A673 (cell line): ENCODE results near the gene SYN1. TPM values are rescaled to one million over a fixed set of nuclear protein-coding genes. Genes with fewer than 3 reads are reported as not detected.
"Not testable (repeated sequence)": the region's sequence is repeated elsewhere in the genome, so short reads cannot be mapped to it uniquely, and the experiment has no call there.

Source experiments
- BruUV-seq: library from RNA; stranded (reverse); fragments of 400-500 nt; replicated peaks from 2 replicates; lab custom pipeline; 2021; lab: Mats Ljungman, UMichigan
- CTCF ChIA-PET: fragments of 300-600 bp; sonication (Branson Sonifier 250); formaldehyde crosslinking; loops from one replicate; lab custom pipeline; 2022; ENCODE audit warnings: antibody characterized with exemption; lab: Charles Lee
- POLR2A ChIA-PET: fragments of 300-600 bp; sonication (Branson Sonifier 250); formaldehyde crosslinking; loops from one replicate; lab custom pipeline; 2022; ENCODE audit warnings: antibody characterized with exemption; ENCODE audit not compliant: low non-redundant PET; lab: Charles Lee
- DNase-seq: peaks from one replicate; pipeline ENCODE4 v3.0.0-alpha.2; 2015; ENCODE audit warnings: low spot score
- H3K27ac ChIP-seq: fragments of 200-600 bp; sonication (generic); 2 replicates; pipeline ENCODE4 v1.5.1; 2016; ENCODE audit warnings: mixed run types, low read depth, mild to moderate bottlenecking, mixed read lengths, antibody characterized with exemption, low read length; ENCODE audit not compliant: poor library complexity, severe bottlenecking
- H3K27me3 ChIP-seq: fragments of 200-600 bp; sonication (generic); replicated peaks from 2 replicates; pipeline ENCODE4 v1.6.1; 2017; ENCODE audit warnings: mixed run types, low read depth, mild to moderate bottlenecking, mixed read lengths, antibody characterized with exemption, low read length; ENCODE audit not compliant: insufficient read depth, poor library complexity
- H3K36me3 ChIP-seq: fragments of 200-600 bp; sonication (generic); 2 replicates; pipeline ENCODE4 v1.6.1; 2016; ENCODE audit warnings: mixed run types, mild to moderate bottlenecking, mixed read lengths, antibody characterized with exemption, low read length; ENCODE audit not compliant: insufficient read depth, poor library complexity, severe bottlenecking
- H3K4me1 ChIP-seq: fragments of 200-600 bp; sonication (generic); 2 replicates; pipeline ENCODE4 v1.6.1; 2017; ENCODE audit warnings: mixed run types, mild to moderate bottlenecking, mixed read lengths, antibody characterized with exemption, low read length; ENCODE audit not compliant: insufficient read depth, poor library complexity, severe bottlenecking
- H3K4me3 ChIP-seq: fragments of 200-600 bp; sonication (generic); 2 replicates; pipeline ENCODE4 v1.5.1; 2016; ENCODE audit warnings: low read depth, mixed run types, mild to moderate bottlenecking, mixed read lengths, low read length; ENCODE audit not compliant: poor library complexity, severe bottlenecking
- H3K9me3 ChIP-seq: fragments of 200-600 bp; sonication (generic); 2 replicates; pipeline ENCODE4 v1.6.1; 2016; ENCODE audit warnings: mixed run types, low read depth, mild to moderate bottlenecking, mixed read lengths, antibody characterized with exemption, low read length; ENCODE audit not compliant: poor library complexity, severe bottlenecking
- CTCF ChIP-seq: fragments of 300-800, 200-600 bp; sonication (generic); conservative IDR thresholded peaks from 2 replicates; pipeline ENCODE4 v1.5.1; 2017; ENCODE audit warnings: low read depth, mild to moderate bottlenecking, antibody characterized with exemption, low read length, moderate library complexity, mixed read lengths
- EZH2 ChIP-seq: fragments of 200-600 bp; sonication (generic); IDR thresholded peaks from 2 replicates; pipeline ENCODE4 v1.6.1; 2017; ENCODE audit warnings: borderline replicate concordance, low read depth, mild to moderate bottlenecking, mixed read lengths, antibody characterized with exemption, low read length; ENCODE audit not compliant: poor library complexity, severe bottlenecking
- intact Hi-C: fragments of 100-400 bp; cut with micrococcal nuclease; formaldehyde crosslinking; loops from one replicate; pipeline ENCODE4 v1.10.0; 2022; ENCODE audit not compliant: unreplicated experiment
- total RNA-seq: library from RNA; stranded (reverse); gene quantifications from 2 replicates; pipeline ENCODE4 v1.2.3, GENCODE V29; 2021

SYN1 gene
- total RNA-seq, 1 experiment from 2014 or later = 9.2 TPM

GRCh38 chrX:47608130-47608810 lies 11.4 kb downstream of the SYN1 start:
- CTCF ChIA-PET = interaction anchor here (1.2 kb wide), 1 partner anchor 36 kb away, joined by 3 read pairs; no protein-coding TSS in a partner anchor

GRCh38 chrX:47607091-47607490 lies 12.6 kb downstream of the SYN1 start:
- Histone ChIP-seq H3K4me1 (peaks cover 3% of the 10 kb centered on the region), H3K4me3 (no peak overlapping the region), H3K9me3 (no peaks in the 10 kb centered on the region), H3K27ac (no peak overlapping the region), H3K27me3 (no peaks in the 10 kb centered on the region), H3K36me3 (no peaks in the 10 kb centered on the region)
- TF ChIP-seq EZH2 (no peak), CTCF (no peak)
- intact Hi-C loops = no loop called here
- no TSS peak for BruUV-seq
- DNase-seq = no peak
- ChIA-PET CTCF (no interaction called here), POLR2A (no interaction called here)

More at GRCh38 chrX:47608130-47608810, 11.4 kb downstream of the SYN1 start:
- no TSS peak for BruUV-seq
- H3K4me3 ChIP-seq = no peak overlapping the region
- H3K4me1 ChIP-seq = peaks cover 3% of the 10 kb centered on the region
- POLR2A ChIA-PET = interaction anchor here (0.6 kb wide), 1 partner anchor 26 kb away, joined by 3 read pairs; the partner anchor contains the start of gene TIMP1
- peak; percentile 86 for DNase-seq
- TF ChIP-seq EZH2 (no peak), CTCF (no peak)
- intact Hi-C loops = no loop called here
- H3K27me3 ChIP-seq = no peaks in the 10 kb centered on the region
- no peaks in the 10 kb centered on the region for H3K9me3 ChIP-seq
- peak overlapping the region; percentile 77 for H3K27ac ChIP-seq
- H3K36me3 ChIP-seq = no peaks in the 10 kb centered on the region

- ChIA-PET POLR2A (interaction anchor here (0.6 kb wide), 1 partner anchor 700 kb away, joined by 3 read pairs; no protein-coding TSS in a partner anchor), CTCF (no interaction called here)
- Histone ChIP-seq H3K4me3 (no peak overlapping the region), H3K4me1 (peaks cover 3% of the 10 kb centered on the region), H3K27me3 (no peaks in the 10 kb centered on the region), H3K36me3 (no peaks in the 10 kb centered on the region), H3K27ac (no peak overlapping the region), H3K9me3 (no peaks in the 10 kb centered on the region)
- TF ChIP-seq EZH2 (no peak), CTCF (no peak)
- DNase-seq = no peak
- intact Hi-C loops = no loop called here
- BruUV-seq = no TSS peak
These were observed 14.6 kb downstream of the SYN1 start for GRCh38 chrX:47605024-47605423.

- H3K27ac ChIP-seq, intact Hi-C loops, BruUV-seq, H3K4me3 ChIP-seq, POLR2A ChIA-PET, DNase-seq, CTCF ChIA-PET, H3K9me3 ChIP-seq, H3K27me3 ChIP-seq, H3K36me3 ChIP-seq, H3K4me1 ChIP-seq: not testable (repeated sequence)
These were observed 16.5 kb downstream of the SYN1 start for GRCh38 chrX:47603125-47603524.
